Thyroid gland (tissue), 4 donors: Measurements from ENCODE around the gene CADPS. TPM values are rescaled to one million over a fixed set of nuclear protein-coding genes. Genes with fewer than 3 reads are reported as not detected.

Experiments used
- DNase-seq, 2 donors: peaks; one replicate each; pipeline ENCODE4 v3.0.0-alpha.2; 2019
- H3K27ac ChIP-seq, 3 donors: fragments of 200-600 bp; sonication (generic); 1 replicate in 2 of 3; 2 replicates in 1 of 3; pipeline ENCODE4 v1.5.1; 2016 to 2019; ENCODE audit warnings: mild to moderate bottlenecking in 1 of 3, moderate library complexity in 1 of 3
- H3K27me3 ChIP-seq: fragments of 200-600 bp; sonication (generic); one replicate; pipeline ENCODE4 v1.5.1; 2019
- H3K36me3 ChIP-seq, 2 donors: fragments of 200-600 bp; sonication (generic); one replicate each; pipeline ENCODE4 v1.5.1; 2016 to 2019
- H3K4me1 ChIP-seq, 2 donors: fragments of 200-600 bp; sonication (generic); one replicate each; pipeline ENCODE4 v1.5.1; 2017 to 2019
- H3K4me3 ChIP-seq, 3 donors: fragments of 200-600 bp; sonication (generic); replicated peaks in 1 of 3; 1 replicate in 2 of 3; 2 replicates in 1 of 3; pipeline ENCODE4 v1.5.1; 2016; ENCODE audit warnings: mild to moderate bottlenecking in 1 of 3
- H3K9me3 ChIP-seq: fragments of 200-600 bp; sonication (generic); one replicate; pipeline ENCODE4 v1.5.1; 2017
- POLR2A ChIP-seq, 2 donors: fragments of 450-650 bp; IDR thresholded peaks; one replicate each; pipeline ENCODE4 v1.6.1; 2017; ENCODE audit warnings: antibody characterized with exemption in 2 of 2, mild to moderate bottlenecking in 2 of 2, moderate library complexity in 1 of 2
- WGBS, 2 donors: methylation state at CpG; one replicate each; pipeline ENCODE4 v1.1.5; 2017; 5-methylcytosine and 5-hydroxymethylcytosine counted together
- intact Hi-C: fragments of 100-400 bp; cut with DNase I; formaldehyde crosslinking; loops from one replicate; pipeline ENCODE4 v1.15.1; 2023
- total RNA-seq, 4 donors: library from RNA; depleted of rRNA; stranded (reverse); fragments of >200 nt; gene quantifications; one replicate each; pipeline ENCODE4 v1.2.3, GENCODE V29; 2016
- TF ChIP-seq, protein P1 (sequence below), 6 experiments: fragments of 200-600 bp in 3 of 6; fragments of 450-650 bp in 3 of 6; sonication (generic) in 3 of 6; IDR thresholded peaks; one replicate each; pipeline ENCODE4 v1.5.1; 2016 to 2019; ENCODE audit warnings: antibody characterized with exemption in 6 of 6, mild to moderate bottlenecking in 2 of 6, inconsistent platforms in 1 of 6, moderate library complexity in 1 of 6

The CADPS gene
- total RNA-seq, 4 donors from 2014 or later = 1.6 to 9.5 TPM; not detected in 2

DNA sequence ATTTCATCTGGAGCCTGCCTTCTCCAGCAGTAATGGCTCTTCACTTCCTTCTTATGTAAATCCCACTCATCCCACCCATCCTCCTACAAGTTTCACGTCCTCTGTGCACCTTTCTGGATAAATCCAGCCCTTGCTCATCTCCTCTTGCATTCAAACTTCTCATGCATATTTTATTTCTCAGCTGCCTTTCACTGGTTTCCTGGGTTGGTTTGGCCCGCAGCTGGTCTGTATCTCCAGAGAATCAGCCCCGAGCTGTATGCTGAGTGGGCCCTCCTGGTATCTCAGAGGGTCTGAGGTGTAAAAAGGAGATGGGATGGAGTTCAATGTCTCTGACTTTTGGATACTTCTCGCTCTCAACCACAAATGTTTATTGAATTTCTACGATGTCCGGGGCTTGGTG is 253.3 kb downstream of the CADPS start:
- 74 to 76% methylated on average over 6 of the region's 6 CpGs for WGBS, 2 donors
- peaks cover 0 to 4% of the 10 kb centered on the region in 2 donors for H3K4me1 ChIP-seq
- TF ChIP-seq POLR2A (IDR thresholded peaks at IDR 0.05) = no peak
- TF ChIP-seq, protein P1, sequence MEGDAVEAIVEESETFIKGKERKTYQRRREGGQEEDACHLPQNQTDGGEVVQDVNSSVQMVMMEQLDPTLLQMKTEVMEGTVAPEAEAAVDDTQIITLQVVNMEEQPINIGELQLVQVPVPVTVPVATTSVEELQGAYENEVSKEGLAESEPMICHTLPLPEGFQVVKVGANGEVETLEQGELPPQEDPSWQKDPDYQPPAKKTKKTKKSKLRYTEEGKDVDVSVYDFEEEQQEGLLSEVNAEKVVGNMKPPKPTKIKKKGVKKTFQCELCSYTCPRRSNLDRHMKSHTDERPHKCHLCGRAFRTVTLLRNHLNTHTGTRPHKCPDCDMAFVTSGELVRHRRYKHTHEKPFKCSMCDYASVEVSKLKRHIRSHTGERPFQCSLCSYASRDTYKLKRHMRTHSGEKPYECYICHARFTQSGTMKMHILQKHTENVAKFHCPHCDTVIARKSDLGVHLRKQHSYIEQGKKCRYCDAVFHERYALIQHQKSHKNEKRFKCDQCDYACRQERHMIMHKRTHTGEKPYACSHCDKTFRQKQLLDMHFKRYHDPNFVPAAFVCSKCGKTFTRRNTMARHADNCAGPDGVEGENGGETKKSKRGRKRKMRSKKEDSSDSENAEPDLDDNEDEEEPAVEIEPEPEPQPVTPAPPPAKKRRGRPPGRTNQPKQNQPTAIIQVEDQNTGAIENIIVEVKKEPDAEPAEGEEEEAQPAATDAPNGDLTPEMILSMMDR (IDR thresholded peaks at IDR 0.05) = no peak
- H3K27me3 ChIP-seq = no peaks in the 10 kb centered on the region
- H3K4me3 ChIP-seq = no peak overlapping the region
- intact Hi-C loops = no loop called here
- no peaks in the 10 kb centered on the region for H3K9me3 ChIP-seq
- H3K36me3 ChIP-seq = no peaks in the 10 kb centered on the region
- no peak overlapping the region for H3K27ac ChIP-seq
- DNase-seq = no peak

DNA sequence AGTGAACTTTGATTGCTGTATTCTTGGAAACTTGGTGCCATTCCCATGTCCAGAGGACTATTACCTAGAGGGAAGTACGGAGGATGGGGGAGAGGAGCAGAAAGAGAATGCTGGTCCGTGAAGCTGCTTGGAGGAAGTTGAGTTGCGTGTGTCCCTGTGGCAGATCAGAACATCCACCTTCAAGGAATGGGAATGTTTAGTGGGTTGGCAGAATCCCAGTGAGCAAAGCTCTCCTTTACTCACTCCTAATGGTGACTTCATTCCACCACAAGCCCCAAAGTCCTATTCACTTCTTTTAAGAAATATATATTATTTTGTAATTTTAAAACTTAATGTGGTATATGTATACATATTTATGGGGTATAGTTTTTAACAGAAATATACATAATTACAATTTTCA is 254.0 kb downstream of the CADPS start:
- 81 to 88% methylated on average over 3 of the region's 3 CpGs for WGBS, 2 donors
- peaks cover 0 to 4% of the 10 kb centered on the region in 2 donors for H3K4me1 ChIP-seq
- no peaks in the 10 kb centered on the region for H3K27me3 ChIP-seq
- DNase-seq = no peak
- no peak overlapping the region for H3K27ac ChIP-seq
- no peaks in the 10 kb centered on the region for H3K9me3 ChIP-seq
- no peak overlapping the region for H3K4me3 ChIP-seq
- no peaks in the 10 kb centered on the region for H3K36me3 ChIP-seq
- intact Hi-C loops = no loop called here
- TF ChIP-seq, protein P1 (IDR thresholded peaks at IDR 0.05) = no peak
- no peak for TF ChIP-seq POLR2A (IDR thresholded peaks at IDR 0.05)

DNA sequence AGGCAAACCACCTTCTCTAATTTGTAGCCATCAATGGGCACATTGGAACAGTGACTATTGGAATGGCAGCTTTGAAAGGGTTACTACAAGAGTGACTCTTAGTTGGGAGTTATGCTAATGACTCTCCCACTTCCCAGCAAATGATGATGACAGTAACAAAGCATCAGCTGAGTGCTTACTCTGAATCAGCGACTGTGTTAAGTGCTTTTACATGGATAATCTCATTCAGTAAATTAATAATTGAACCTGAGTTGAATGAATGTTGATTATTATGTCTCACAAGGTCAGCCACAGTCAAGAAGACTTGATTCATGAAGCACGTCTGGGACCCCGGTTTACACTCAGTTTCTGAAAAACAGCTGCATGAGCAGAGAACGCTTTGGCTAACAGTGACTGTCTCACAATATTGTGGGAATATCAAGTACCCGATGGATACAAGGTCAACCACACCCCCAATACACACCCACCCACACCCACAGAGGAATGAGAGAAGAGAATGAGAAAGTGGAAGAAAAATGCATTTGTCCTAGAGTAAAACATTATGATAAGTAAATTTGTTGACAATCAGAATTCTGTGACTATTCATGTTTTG is 259.9 kb downstream of the CADPS start:
- Histone ChIP-seq H3K4me3 (no peak overlapping the region), H3K27me3 (no peaks in the 10 kb centered on the region), H3K36me3 (no peaks in the 10 kb centered on the region), H3K4me1 (no peaks in the 10 kb centered on the region), H3K9me3 (no peaks in the 10 kb centered on the region), H3K27ac (no peak overlapping the region)
- intact Hi-C loops = no loop called here
- no peak for DNase-seq
- no peak for TF ChIP-seq POLR2A (IDR thresholded peaks at IDR 0.05)
- TF ChIP-seq, protein P1 (IDR thresholded peaks at IDR 0.05) = no peak
- 67% methylated on average over 5 of the region's 5 CpGs for WGBS, 2 donors

DNA sequence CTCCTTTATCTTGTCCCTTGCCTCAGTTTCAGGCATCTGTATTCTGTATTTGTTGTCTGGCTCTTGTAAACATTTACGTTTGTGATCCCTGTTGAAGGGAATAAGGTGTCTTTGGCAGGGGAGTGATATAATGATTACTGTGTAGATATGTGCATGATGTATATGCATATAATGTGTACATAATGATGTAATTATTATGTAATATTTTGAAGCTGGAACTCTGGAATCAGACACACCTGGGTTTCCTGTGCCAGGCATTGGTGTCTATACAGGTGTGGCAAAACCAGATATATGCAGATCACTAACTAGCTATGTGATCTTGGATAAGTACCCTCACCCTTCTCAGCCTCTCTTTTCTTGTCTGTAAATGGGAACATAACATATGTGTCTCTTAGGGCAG is 260.7 kb downstream of the CADPS start:
- no peaks in the 10 kb centered on the region for H3K27me3 ChIP-seq
- intact Hi-C loops = no loop called here
- H3K4me3 ChIP-seq = no peak overlapping the region
- no peaks in the 10 kb centered on the region for H3K4me1 ChIP-seq
- H3K27ac ChIP-seq = no peak overlapping the region
- WGBS, 2 donors = 85 to 97% methylated on average over 1 of the region's 1 CpG
- no peak for TF ChIP-seq POLR2A (IDR thresholded peaks at IDR 0.05)
- TF ChIP-seq, protein P1 (IDR thresholded peaks at IDR 0.05) = no peak
- no peak for DNase-seq
- no peaks in the 10 kb centered on the region for H3K36me3 ChIP-seq
- no peaks in the 10 kb centered on the region for H3K9me3 ChIP-seq

DNA sequence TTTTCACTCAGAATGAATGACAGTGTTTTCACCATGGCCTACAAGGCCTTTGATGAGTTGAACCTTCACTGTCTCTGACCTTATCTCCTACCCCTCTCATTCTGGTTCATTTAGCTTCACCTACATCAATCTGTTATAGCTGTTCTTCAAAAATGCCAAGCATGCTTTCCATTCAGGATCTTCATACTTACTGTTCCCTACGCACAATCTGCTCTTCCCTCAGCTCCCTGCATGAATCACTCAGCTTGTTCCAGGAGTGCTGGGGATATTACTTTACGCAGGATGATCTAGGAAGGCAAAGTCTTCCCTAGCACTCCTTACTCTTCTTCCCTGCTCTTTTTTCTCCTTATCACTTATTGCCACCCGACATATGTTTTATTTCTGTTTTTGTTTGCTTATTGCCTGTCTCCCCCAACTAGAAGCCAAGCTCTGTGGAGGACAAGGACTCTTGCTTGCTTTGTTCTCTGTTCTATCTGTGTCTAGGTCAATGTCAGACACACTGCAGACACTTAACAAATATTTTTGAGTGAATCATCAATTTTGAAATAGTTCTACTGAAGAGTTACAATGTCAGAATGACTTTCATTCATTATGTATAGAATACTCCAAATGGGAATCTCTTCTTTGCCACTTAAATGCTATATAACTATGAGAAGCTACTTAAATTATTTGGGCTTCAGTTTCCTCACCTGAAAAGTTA is 263.5 kb downstream of the CADPS start:
- no peak overlapping the region for H3K4me3 ChIP-seq
- H3K9me3 ChIP-seq = no peaks in the 10 kb centered on the region
- DNase-seq = no peak
- H3K27me3 ChIP-seq = no peaks in the 10 kb centered on the region
- H3K27ac ChIP-seq = no peak overlapping the region
- H3K4me1 ChIP-seq = peaks cover 13 to 14% of the 10 kb centered on the region in 2 donors
- H3K36me3 ChIP-seq = no peaks in the 10 kb centered on the region
- TF ChIP-seq, protein P1 (IDR thresholded peaks at IDR 0.05) = no peak
- no peak for TF ChIP-seq POLR2A (IDR thresholded peaks at IDR 0.05)
- WGBS, 2 donors = 94 to 97% methylated on average over 3 of the region's 3 CpGs
- intact Hi-C loops = no loop called here
